Activated CD4-positive, alpha-beta T cell treated with anti-CD3 and anti-CD28 coated beads, Interleukin-2, amount 50 U/mL, for 4 hours (primary cell): ENCODE data around the gene GGT6.
A peak's percentile ranks its signal among the peaks of the same experiment; 100 is the strongest.

Experiments
- DNase-seq, 2 experiments: peaks; one replicate each; pipeline ENCODE4 v3.0.0-alpha.2; 2020

Gene GGT6

GRCh38 chr17:4573115-4573514 is 12.7 kb upstream of the GGT6 start:
- no peak for DNase-seq

GRCh38 chr17:4572131-4572530 is 11.8 kb upstream of the GGT6 start:
- DNase-seq, result no peak

DNA sequence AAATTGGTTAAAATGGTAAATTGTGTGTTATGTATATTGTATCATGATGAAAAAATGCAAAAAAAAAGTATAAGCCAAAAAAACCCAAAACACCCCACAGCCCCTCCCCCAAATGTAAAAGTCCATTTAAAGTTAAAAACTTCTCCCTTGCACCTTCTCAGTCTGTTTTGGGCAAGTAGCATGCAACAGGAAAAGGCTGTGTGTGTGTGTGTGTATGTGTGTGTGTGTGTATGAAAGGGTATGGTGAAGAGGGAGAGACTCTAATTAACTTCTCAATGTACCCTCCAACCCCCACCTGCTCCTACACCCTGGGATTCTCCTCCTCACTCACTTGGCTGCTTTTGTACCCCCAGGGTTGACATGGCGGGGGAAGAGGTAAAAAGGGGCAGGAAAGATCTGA is 9.2 kb upstream of the GGT6 start:
- no peak for DNase-seq

- DNase-seq, result peak; percentile 33 to 36
Observed at GRCh38 chr17:4566785-4567184, 6.4 kb upstream of the GGT6 start.

- DNase-seq, result peak; percentile 26 to 32
Observed at GRCh38 chr17:4565209-4566141, 5.1 kb upstream of the GGT6 start.

- DNase-seq, result no peak
Observed at GRCh38 chr17:4562015-4562969, 1.9 kb upstream of the GGT6 start.

DNA sequence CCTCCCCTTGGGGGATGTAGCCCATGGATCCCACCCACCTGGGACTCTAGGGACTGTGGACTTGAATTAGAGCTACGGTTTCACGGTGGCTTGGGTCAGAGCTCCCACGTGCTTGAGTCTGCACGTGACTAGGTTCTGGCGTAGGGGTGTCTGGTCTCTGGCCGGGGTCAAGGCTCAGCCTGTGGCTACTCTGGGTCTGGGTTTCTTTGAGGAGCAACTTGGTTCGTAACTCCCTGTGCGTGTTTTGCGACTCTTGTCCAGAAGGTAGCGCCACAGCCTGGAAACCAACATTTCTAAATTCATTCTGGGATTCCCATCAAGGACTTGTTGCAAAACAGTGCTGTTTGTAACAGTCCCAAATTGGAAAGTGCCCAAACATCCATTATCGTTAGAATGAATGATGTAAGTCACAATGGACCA is 470 bp upstream of the GGT6 start:
- no peak for DNase-seq

GRCh38 chr17:4559966-4560365 is 411 bp downstream of the GGT6 start:
- no peak for DNase-seq

GRCh38 chr17:4559139-4559791 is 1.1 kb downstream of the GGT6 start:
- no peak for DNase-seq

- no peak for DNase-seq
Observed at GRCh38 chr17:4558347-4558971, 1.9 kb downstream of the GGT6 start.

DNA sequence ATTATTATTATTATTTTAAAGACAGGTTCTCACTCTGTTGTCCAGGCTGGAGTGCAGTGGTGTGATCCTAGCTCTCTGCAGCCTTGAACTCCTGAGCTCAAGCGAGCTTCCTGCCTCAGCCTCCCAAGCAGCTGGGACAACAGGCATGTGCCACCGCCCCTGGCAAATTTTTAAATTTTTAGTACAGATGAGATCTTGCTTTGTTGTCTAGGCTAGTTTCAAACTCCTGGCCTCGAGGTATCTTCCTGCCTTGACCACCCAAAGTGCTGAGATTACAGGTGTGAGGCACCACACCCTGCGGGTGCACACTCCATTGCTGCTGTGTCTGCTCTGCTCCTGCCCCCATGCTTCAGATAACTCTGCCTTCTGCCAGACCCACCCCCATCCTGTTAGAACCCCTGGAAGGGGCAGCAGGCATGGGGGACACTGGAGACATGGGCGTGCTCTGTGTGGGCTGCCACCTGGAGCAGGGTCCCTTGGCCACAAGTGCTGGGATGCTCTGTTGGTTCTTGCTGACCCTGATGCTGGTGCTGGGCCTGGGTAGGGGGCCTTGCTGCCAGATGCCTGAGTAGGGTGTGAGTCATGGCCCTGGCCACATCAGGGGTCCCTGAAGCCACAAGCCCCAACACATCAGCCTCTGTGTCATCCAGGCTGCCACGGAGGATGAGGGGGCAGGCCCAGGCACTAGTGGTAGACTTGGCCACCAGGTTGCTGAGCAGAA is 2.6 kb downstream of the GGT6 start:
- no peak for DNase-seq

DNA sequence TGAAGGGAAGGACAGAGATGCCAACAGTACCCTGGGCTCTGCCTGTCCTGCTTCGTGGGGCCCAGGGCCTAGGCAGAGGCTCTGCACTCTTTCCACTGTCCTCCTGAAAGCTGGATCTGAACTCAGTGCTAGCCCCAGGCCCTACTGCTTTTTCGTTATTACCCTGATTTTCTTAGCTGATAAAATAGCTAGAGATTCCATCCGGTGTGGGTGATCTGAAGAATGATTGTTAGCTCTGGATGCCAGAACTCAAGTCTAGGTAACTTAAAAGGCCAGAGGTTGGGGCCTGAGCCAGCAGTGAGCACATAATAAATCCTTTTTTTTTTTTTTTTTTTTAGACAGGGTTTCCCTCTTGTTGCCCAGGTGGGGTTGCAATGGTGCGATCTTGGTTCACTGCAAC is 3.4 kb downstream of the GGT6 start:
- no peak for DNase-seq

DNA sequence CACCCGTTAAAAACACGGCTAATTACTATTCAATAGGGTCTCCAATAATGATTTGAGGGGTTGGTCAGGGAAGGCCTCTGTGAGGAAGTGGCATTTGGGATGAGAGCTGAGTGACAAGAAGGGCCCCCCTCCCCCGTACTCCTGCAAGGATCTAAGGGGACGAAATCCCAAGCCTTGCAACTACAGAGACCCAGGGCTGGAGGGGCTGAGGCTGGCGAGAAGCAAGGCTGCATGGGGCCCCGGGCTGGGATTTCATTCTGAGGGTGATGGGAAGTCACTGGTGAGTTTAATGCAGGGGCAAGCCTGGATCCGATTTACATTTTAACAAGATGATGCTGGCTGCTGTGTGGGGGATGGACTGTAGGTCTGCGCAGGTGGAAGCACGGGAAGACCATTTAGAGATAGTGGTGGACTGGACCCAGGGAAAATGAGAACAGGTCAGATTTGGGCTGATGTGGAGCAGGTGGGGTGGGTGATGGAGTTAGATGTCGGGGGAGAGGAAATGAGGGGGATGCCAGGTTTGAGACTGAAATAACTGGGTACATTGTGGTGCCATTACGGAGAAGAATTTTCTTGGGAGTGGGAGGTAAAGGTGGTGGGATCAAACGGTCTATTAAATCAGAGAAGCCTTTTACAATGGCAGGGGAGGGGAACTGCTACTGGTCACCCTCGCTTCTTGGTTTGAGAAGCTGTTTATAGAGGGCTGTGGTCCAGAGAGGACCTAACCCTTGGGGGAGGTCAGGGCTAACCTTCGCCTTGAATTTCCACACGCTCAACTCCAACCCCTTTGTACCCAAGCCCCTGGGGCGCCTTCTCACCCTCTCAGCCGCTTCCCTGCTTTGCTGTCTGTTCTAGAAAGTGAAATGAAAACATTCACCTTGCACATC is 4.3 kb downstream of the GGT6 start:
- no peak for DNase-seq

GRCh38 chr17:4554997-4555799 is 5.2 kb downstream of the GGT6 start, which contains the start of gene MYBBP1A:
Gene MYBBP1A (minus strand): TSS chr17:4555384. CDS start chr17:4555324, 60 bp downstream.
- peak; percentile 96 to 97 for DNase-seq

GRCh38 chr17:4554441-4554996 is 5.9 kb downstream of the GGT6 start:
- DNase-seq, result no peak

- no peak for DNase-seq
Observed at GRCh38 chr17:4553669-4554068, 6.7 kb downstream of the GGT6 start.

- DNase-seq, result no peak
Observed at GRCh38 chr17:4551796-4552525, 8.4 kb downstream of the GGT6 start.

DNA sequence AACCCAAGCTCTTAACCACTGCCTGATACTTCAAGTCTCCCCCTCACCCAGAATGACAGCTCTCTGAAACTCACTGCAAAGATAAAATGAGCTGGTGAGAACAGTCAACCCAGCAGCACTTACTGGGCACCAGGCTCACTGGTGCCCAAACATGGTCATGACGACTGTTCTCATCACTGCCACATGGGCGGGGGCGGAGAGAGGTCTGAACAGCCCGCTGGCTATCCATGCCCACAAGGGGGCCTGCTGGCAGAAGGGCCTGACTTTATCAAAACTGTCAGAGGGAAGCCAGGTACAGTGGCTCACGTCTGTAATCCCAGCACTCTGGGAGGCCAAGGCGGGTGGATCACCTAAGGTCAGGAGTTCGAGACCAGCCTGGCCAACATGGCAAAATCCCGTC is 9.2 kb downstream of the GGT6 start:
- DNase-seq, result no peak

GRCh38 chr17:4550534-4551039 is 9.8 kb downstream of the GGT6 start:
- DNase-seq, result no peak
